ENCODE measurements around the gene NOS3.
"Not testable (repeated sequence)": the region's sequence is repeated elsewhere in the genome, so short reads cannot be mapped to it uniquely, and the experiment has no call there.

NOS3 gene

DNA sequence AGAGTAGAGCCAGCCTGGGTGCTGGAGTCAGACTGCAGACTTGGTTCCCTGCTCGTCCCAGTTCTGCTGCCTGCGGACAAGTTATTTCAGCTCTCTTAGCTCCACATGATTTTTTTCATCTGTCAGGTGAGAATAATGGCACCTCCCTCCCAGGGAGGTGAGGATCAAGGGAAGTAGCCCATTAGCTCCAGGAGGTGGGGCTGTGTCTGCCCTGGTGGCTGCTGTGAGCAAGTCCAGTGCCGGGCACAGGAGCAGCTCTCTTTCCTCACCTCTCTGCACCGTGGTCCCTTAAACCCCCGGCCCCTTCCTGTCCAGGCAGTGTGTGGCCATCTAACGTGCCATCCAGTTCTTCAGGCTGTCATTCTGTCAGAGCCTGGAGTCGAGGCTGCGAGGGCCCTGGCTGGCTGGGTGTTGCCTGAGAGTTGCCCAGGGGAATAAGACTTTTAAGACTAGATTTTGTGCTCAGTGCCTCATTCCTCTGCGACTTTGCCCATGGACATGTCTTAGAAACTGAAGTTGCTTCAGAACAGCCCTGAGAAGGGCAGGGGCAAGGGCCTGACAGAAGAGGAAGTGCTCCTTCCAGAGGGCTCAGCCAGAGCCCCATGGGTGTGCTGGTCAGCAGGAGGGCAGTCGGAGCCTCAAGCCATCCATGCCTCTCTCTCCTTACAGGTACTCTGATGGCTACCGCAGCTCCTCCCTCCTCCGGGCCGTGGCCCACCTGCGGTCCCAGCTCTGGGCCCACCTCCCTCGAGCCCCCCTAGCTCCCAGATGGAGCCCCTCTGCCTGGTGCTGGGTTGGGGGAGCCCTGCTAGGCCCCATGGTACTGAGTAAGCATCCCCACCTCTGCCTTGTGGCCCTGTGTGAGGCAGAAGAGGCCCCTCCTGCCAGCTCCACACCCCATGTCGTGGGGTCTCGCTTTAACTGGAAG, 42.4 kb downstream of the NOS3 start:
- no peak for DNase-seq

DNA sequence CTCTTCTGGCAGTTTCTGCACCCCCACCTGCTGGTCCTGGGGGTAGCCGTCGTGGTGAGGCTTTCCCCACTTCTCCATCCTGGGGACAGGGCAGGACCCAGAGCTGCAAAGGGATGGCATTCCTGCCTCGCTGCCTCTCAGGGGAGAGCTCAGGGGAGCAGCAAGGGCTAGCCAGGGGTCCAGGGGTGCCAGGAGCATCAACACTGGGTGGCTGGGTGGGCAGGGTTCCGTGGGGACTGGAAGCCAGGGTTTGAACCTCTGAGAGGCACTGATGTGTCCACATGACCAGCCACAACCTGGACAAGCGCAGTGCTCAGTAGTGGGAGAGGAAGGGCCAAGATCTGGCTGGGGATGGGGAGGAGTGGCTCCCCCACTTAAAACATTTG, 43.0 kb downstream of the NOS3 start:
- no peak for DNase-seq

- no peak for DNase-seq
Observed at GRCh38 chr7:151034312-151035025, 43.7 kb downstream of the NOS3 start.

DNA sequence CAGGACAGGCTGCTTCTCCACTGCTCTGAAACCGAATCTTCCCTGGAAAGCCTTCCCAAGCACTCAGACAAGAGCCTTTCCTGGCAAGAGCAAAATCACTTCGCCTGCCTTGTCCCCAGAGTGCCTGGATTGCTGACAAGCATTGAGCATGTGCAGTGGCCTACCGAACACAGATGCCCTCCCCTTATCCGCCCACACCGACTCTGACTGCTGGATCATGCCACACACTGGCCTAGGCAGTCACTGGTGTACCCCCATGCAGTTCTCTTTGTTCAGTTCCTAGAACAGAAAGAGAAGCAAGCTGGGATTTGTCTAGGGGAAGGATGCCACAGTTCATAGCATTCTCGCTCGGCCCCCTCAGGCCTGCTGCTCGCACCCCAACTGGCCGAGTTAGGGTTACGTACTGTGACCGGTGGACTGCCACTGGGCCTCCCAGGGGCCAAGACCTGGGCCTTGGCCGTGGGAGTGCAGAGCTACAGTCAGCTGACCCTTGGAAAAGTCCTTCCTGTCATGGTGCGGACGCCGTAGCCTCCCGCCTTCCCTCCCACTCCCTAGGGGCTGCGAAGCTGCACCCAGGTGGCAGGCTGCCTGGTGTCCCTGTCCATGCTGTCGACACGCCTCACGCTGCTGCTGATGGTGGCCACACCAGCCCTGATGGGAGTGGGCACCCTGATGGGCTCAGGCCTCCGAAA, 44.4 kb downstream of the NOS3 start:
- DNase-seq, result no peak

DNA sequence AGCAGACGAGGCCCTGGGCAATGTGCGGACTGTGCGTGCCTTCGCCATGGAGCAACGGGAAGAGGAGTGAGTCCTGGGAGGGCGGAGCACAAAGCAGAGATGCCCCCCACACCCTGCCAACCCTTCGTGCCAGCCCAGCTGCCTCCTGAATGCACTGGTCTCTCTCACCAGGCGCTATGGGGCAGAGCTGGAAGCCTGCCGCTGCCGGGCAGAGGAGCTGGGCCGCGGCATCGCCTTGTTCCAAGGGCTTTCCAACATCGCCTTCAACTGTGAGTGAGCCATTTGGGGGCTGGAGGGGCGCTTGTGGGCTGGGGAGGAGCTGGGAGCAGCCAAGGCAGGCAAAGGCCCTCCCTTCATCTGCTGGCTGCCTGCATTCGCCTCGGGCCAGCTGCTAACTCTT, 45.1 kb downstream of the NOS3 start:
- no peak for DNase-seq

DNA sequence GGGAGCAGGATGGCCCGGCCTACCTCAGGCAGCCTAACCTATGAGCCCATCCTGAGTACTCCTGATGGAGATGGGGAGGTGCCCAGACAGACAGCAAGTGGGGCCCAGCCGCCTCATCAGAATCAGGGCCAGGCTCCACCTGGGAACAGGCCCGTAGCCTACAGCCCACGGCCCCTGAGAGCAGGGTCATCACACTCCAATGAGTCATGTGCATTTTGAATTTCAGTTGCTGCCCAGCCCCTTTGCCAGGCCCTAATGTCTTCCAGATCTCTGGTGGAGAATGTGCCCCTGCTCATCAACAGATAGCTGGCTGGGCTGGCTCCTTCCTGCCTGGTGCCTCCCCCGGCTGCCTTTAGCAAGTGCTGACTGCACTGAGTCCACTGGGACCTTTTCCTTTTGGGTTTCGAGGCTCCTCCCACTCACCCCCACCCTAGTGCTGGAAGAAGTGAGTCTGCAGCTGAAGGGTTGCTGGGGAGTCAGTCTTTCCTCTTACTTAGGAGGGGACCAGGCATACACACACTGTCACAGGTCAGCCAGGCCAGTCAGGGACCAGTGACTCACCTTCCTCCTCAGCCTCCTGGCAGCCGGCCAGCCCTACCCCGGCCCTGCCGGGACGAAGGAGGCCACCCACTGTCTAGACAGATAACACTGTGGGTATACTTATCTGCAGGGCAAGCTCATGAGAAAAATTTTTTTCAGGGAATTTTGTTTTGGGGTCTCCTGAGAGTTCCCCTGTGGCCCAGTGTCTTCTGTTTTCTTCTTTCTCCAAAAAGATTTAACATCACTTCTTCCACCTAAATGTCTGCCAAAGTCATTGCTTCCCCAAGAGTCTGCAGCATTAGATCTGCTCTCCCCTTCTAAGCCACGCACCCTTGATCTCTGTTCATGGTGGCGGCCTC, 48.4 kb downstream of the NOS3 start:
- peak in 2 of 56 donors; percentile 25 to 50 for DNase-seq

GRCh38 chr7:151039850-151040548, 49.2 kb downstream of the NOS3 start:
- DNase-seq, result no peak

DNA sequence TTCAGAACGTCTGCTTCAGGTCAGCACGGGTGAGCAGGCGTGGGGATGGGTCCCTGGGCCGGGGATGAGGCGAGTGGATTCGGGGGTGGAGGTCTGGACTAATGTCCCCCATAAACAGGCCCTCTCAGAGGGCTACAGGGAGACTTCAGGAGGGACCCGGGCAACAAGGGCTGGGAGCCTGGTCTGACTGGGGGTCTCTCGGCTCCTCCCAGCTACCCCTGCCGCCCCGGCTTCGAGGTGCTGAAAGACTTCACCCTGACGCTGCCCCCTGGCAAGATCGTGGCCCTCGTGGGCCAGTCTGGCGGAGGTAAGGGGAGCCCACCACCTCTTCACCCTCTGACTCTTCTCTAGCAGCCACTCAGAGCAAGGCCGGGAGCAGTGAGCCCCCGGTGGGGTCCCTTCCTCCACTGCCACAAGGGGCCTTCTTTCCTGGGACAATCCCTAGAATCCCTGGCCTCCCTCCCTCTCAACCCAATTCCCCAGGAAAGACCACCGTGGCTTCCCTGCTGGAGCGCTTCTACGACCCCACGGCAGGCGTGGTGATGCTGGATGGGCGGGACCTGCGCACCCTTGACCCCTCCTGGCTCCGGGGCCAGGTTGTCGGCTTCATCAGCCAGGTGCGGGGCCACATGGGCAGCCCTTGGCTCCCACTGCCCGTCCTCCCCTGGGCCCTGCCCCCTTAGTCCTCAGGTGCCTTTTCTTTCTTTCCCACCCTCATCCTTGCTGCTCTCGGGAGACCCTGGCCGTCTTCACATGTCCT, 50.0 kb downstream of the NOS3 start:
- no peak for DNase-seq

DNA sequence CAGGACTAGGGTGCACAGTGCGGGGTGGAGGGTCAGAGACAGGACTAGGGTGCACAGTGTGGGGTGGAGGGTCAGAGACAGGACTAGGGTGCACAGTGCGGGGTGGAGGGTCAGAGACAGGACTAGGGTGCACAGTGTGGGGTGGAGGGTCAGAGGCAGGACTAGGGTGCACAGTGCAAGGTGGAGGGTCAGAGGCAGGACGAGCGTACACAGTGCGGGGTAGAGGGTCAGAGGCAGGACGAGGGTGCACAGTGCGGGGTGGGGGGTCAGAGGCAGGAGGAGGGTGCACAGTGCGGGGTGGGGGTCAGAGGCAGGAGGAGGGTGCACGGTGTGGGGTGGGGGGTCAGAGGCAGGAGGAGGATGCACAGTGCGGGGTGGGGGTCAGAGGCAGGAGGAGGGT, 52.6 kb downstream of the NOS3 start:
- DNase-seq, result not testable (repeated sequence)

DNA sequence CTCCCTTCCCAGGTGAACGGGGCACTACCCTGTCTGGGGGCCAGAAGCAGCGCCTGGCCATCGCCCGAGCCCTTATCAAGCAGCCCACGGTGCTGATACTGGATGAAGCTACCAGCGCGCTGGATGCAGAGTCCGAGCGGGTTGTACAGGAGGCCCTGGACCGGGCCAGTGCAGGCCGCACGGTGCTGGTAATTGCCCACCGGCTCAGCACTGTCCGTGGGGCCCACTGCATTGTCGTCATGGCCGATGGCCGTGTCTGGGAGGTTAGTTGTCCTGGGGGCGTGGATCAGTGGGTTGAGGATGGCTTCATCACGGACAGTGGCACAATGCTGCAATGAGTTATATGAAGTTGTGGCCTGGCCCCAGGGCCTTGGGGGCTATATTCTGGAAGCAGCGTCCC, 53.1 kb downstream of the NOS3 start:
- DNase-seq, result no peak

GRCh38 chr7:151045262-151045661, 54.4 kb downstream of the NOS3 start:
- no peak for DNase-seq

- DNase-seq, result peak in 6 of 56 donors; percentile 5 to 41 (median 26)
Observed at GRCh38 chr7:151045967-151046366, 55.1 kb downstream of the NOS3 start.

- DNase-seq, result peak in 12 of 56 donors; percentile 12 to 57 (median 31)
Observed at GRCh38 chr7:151046603-151047573, 56.1 kb downstream of the NOS3 start.

- peak in 2 of 56 donors; percentile 23 to 28 for DNase-seq
Observed at GRCh38 chr7:151047976-151048815, 57.4 kb downstream of the NOS3 start, which contains the start of gene ASIC3. TSS of gene ASIC3 (plus strand) at chr7:151048531. CDS start at chr7:151048886, 355 bp downstream.

- DNase-seq, result no peak
Observed at GRCh38 chr7:151048911-151049463, 58.2 kb downstream of the NOS3 start.

DNA sequence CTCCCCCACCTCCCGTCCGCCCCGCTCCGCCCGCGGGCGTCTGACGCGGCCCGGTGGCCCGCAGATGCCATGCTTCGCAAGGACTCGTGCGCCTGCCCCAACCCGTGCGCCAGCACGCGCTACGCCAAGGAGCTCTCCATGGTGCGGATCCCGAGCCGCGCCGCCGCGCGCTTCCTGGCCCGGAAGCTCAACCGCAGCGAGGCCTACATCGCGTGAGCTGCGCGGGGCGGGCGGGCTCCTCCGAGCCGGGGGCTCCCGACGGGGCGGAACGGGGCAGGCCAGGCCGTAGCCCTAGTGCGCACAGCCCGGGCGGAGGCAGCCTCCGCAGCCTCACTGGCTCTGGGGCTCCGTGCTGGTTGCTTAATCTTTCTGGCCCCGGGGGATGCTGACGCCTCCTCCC, 60.3 kb downstream of the NOS3 start:
- DNase-seq, result peak in 20 of 56 donors; percentile 2 to 52 (median 28)

- DNase-seq, result no peak
Observed at GRCh38 chr7:151053096-151053495, 62.3 kb downstream of the NOS3 start.

Measured in amygdala (tissue), 56 donors.